ENCODE measurements around the gene CD79A. TPM values are rescaled to one million over a fixed set of nuclear protein-coding genes. Genes with fewer than 3 reads are reported as not detected.

CD79A gene
- total and polyA plus RNA-seq, 2 donors (not counting 3 experiments of a cell fraction or from before 2014, with no cell fraction given), result 0.32 TPM; not detected in 1

DNA sequence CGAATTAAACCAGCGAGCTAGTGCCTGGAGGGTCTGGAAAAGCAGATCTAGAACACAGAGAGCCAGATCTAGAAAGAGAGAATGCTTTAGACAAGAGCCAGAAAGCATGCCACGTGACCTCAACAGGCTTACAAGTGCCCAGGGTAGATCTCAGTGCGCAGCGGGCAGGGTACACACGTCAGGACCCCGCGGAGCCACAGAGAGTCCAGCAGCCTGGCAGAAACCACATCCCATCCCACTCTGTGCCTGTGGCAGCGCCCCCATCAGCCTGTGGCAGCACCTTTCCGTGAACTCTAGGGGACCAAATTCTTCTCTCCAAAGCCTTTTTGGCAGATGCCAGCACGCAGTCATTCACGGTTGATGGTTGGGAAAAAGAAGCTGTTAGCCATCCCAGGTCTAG is 11.8 kb downstream of the CD79A start:
- no peaks in the 10 kb centered on the region for H3K9me1 ChIP-seq (replicated peaks; ENCODE audit: control insufficient read depth, extremely low read depth, insufficient read depth, low read length)
- no peak overlapping the region for H3K4me3 ChIP-seq (replicated peaks in 1 of 3; ENCODE audit: insufficient read depth in 1 of 3, low read depth in 1 of 3, low read length in 3 of 3)
- no peak overlapping the region for H3K4me2 ChIP-seq (ENCODE audit: insufficient read depth, low read length)
- peaks cover 4 to 15% of the 10 kb centered on the region in 2 experiments for H3K36me3 ChIP-seq (ENCODE audit: control insufficient read depth in 2 of 2, extremely low read depth in 1 of 2, insufficient read depth in 2 of 2, low read length in 2 of 2)
- H3K27ac ChIP-seq (ENCODE audit: insufficient read depth, low read depth, low read length), result no peak overlapping the region
- FAIRE-seq, result no peak
- no peaks in the 10 kb centered on the region for H3K27me3 ChIP-seq (ENCODE audit: control insufficient read depth in 2 of 2, insufficient read depth in 2 of 2, low read length in 2 of 2)
- no peak for DNase-seq (ENCODE audit: low read depth, low spot score)
- ChIA-PET CTCF (interaction anchor here (1.1 to 1.6 kb wide), 2 partner anchors 10 to 16 kb away, joined by 3 to 5 read pairs; no protein-coding TSS in a partner anchor), POLR2A (no interaction called here)
- H3K9me3 ChIP-seq (replicated peaks; ENCODE audit: control insufficient read depth, insufficient read depth, low read length), result no peaks in the 10 kb centered on the region
- dilution Hi-C loops (cut with MboI; ENCODE audit: extremely low pct_ligation_motif_present, low sequenced_read_pairs), result no loop called here
- no peak overlapping the region for H3K9ac ChIP-seq (replicated peaks; ENCODE audit: extremely low read depth, insufficient read depth, low read length)
- intact Hi-C loops (cut with micrococcal nuclease), result no loop called here
- peaks cover 16% of the 10 kb centered on the region for H3K4me1 ChIP-seq (ENCODE audit: control insufficient read depth, extremely low read depth, insufficient read depth, low read length)
- BruUV-seq (replicated peaks), result no TSS peak
- TF ChIP-seq JUN (IDR thresholded peaks at IDR 0.05; ENCODE audit: borderline replicate concordance, insufficient read depth, insufficient read length, low read depth), result no peak
- no peak for TF ChIP-seq GATA2 (IDR thresholded peaks at IDR 0.05; ENCODE audit: insufficient read depth, insufficient read length, low read depth, low read length)
- no peak for TF ChIP-seq MYC (IDR thresholded peaks at IDR 0.05; ENCODE audit: low read depth, low read length)
- no peak for TF ChIP-seq EZH2 (IDR thresholded peaks at IDR 0.05; ENCODE audit: borderline replicate concordance, low read depth, low read length, severe bottlenecking)
- TF ChIP-seq, protein P1, sequence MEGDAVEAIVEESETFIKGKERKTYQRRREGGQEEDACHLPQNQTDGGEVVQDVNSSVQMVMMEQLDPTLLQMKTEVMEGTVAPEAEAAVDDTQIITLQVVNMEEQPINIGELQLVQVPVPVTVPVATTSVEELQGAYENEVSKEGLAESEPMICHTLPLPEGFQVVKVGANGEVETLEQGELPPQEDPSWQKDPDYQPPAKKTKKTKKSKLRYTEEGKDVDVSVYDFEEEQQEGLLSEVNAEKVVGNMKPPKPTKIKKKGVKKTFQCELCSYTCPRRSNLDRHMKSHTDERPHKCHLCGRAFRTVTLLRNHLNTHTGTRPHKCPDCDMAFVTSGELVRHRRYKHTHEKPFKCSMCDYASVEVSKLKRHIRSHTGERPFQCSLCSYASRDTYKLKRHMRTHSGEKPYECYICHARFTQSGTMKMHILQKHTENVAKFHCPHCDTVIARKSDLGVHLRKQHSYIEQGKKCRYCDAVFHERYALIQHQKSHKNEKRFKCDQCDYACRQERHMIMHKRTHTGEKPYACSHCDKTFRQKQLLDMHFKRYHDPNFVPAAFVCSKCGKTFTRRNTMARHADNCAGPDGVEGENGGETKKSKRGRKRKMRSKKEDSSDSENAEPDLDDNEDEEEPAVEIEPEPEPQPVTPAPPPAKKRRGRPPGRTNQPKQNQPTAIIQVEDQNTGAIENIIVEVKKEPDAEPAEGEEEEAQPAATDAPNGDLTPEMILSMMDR (IDR thresholded peaks at IDR 0.05; ENCODE audit: extremely low read depth in 1 of 2, insufficient read depth in 1 of 2, low read depth in 1 of 2, low read length in 2 of 2), result no peak
- no peak for TF ChIP-seq POLR2AphosphoS5 (IDR thresholded peaks at IDR 0.05; ENCODE audit: insufficient read depth, low read depth, low read length)
- TF ChIP-seq, protein P2, sequence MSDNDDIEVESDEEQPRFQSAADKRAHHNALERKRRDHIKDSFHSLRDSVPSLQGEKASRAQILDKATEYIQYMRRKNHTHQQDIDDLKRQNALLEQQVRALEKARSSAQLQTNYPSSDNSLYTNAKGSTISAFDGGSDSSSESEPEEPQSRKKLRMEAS (IDR thresholded peaks at IDR 0.05; ENCODE audit: insufficient read depth, insufficient read length), result no peak
- no peak for TF ChIP-seq POLR2A (IDR thresholded peaks at IDR 0.05; ENCODE audit: low read depth, low read length)
- H2AFZ ChIP-seq (ENCODE audit: low read depth, low read length), result no peak overlapping the region
- peaks cover 24% of the 10 kb centered on the region for H3K79me2 ChIP-seq (ENCODE audit: control insufficient read depth, insufficient read depth, low read length)
- no peaks in the 10 kb centered on the region for H4K20me1 ChIP-seq (replicated peaks; ENCODE audit: control insufficient read depth, extremely low read depth, insufficient read depth, low read length)
